ENCODE data around the gene RAE1.

Gene RAE1

DNA sequence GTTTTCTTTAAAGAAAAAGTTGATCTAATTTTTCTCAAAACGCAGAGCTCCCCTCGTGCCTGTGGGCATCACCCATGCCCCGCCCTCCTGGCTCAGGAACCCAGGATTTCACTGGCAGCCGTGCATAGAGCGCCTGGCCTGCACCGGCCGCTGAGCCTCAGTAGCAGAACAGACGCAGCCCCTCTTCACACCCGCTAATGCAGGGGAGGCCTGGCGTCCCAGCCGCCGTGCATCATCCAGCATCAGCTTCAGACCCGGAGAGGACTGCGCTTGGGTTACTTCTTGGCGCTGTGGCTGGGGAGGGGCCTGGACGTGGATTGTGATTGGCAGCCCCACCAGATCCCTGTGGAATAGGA, 58.2 kb downstream of the RAE1 start:
- TF ChIP-seq EGR1 (IDR thresholded peaks at IDR 0.05) (no peak), CREB1 (IDR thresholded peaks at IDR 0.05; ENCODE audit: low read depth) (no peak), TAF1 (IDR thresholded peaks at IDR 0.05; ENCODE audit: low read depth) (no peak), FOXM1 (IDR thresholded peaks at IDR 0.05; ENCODE audit: borderline replicate concordance, low read depth) (no peak), RAD21 (IDR thresholded peaks at IDR 0.05; ENCODE audit: low read depth) (no peak), NFIC (IDR thresholded peaks at IDR 0.05) (no peak), YY1 (IDR thresholded peaks at IDR 0.05; ENCODE audit: low read depth) (no peak), ZBTB7A (IDR thresholded peaks at IDR 0.05; ENCODE audit: low read depth) (no peak)
- TF ChIP-seq, protein P1, sequence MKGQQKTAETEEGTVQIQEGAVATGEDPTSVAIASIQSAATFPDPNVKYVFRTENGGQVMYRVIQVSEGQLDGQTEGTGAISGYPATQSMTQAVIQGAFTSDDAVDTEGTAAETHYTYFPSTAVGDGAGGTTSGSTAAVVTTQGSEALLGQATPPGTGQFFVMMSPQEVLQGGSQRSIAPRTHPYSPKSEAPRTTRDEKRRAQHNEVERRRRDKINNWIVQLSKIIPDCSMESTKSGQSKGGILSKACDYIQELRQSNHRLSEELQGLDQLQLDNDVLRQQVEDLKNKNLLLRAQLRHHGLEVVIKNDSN (IDR thresholded peaks at IDR 0.05) = no peak
- TF ChIP-seq, protein P2, sequence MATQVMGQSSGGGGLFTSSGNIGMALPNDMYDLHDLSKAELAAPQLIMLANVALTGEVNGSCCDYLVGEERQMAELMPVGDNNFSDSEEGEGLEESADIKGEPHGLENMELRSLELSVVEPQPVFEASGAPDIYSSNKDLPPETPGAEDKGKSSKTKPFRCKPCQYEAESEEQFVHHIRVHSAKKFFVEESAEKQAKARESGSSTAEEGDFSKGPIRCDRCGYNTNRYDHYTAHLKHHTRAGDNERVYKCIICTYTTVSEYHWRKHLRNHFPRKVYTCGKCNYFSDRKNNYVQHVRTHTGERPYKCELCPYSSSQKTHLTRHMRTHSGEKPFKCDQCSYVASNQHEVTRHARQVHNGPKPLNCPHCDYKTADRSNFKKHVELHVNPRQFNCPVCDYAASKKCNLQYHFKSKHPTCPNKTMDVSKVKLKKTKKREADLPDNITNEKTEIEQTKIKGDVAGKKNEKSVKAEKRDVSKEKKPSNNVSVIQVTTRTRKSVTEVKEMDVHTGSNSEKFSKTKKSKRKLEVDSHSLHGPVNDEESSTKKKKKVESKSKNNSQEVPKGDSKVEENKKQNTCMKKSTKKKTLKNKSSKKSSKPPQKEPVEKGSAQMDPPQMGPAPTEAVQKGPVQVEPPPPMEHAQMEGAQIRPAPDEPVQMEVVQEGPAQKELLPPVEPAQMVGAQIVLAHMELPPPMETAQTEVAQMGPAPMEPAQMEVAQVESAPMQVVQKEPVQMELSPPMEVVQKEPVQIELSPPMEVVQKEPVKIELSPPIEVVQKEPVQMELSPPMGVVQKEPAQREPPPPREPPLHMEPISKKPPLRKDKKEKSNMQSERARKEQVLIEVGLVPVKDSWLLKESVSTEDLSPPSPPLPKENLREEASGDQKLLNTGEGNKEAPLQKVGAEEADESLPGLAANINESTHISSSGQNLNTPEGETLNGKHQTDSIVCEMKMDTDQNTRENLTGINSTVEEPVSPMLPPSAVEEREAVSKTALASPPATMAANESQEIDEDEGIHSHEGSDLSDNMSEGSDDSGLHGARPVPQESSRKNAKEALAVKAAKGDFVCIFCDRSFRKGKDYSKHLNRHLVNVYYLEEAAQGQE (IDR thresholded peaks at IDR 0.05; ENCODE audit: low read depth) = no peak

DNA sequence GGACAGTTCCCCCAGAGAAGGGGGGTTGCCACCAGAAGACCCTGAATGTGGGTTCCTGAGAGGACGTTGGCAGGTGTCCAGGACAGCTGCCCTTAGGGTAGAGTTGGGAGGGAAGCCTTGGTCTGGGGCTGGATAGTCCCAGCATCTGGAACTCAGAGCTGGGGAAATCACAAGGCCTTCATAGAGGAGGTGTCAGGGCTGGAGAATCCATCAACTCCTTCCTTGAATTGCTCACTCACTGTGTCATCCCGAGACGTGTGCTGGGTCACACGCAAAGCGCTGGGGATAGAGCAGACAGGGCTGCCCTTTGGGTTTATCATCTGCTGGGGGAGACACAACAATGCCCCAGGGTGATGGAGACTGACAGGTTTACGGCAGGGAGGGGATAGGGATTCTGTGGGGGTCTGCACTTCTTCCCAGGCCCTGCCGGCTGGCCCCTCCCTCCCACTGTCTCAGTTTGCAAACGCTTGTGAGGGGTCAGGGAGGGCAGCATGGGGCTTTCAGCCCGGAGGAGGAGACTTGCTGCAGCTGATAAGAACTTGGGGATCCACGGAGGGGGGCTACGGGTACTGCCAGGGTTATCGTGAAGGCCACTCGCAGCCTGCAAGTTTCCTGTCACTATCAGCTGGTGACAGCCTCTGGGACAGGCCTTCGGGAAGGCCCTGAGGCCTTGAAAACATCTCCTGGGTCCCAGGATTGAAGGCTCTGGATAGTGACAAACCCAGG, 58.8 kb downstream of the RAE1 start:
- TF ChIP-seq, protein P3, sequence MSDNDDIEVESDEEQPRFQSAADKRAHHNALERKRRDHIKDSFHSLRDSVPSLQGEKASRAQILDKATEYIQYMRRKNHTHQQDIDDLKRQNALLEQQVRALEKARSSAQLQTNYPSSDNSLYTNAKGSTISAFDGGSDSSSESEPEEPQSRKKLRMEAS (IDR thresholded peaks at IDR 0.05) = no peak
- TF ChIP-seq, protein P2 (IDR thresholded peaks at IDR 0.05; ENCODE audit: low read depth) = no peak
- TF ChIP-seq EP300 (IDR thresholded peaks at IDR 0.05; ENCODE audit: borderline replicate concordance) (no peak), FOXM1 (IDR thresholded peaks at IDR 0.05; ENCODE audit: borderline replicate concordance, low read depth) (no peak), TEAD4 (IDR thresholded peaks at IDR 0.05) (no peak), TAF1 (IDR thresholded peaks at IDR 0.05; ENCODE audit: low read depth) (no peak), RAD21 (IDR thresholded peaks at IDR 0.05; ENCODE audit: low read depth) (no peak)

DNA sequence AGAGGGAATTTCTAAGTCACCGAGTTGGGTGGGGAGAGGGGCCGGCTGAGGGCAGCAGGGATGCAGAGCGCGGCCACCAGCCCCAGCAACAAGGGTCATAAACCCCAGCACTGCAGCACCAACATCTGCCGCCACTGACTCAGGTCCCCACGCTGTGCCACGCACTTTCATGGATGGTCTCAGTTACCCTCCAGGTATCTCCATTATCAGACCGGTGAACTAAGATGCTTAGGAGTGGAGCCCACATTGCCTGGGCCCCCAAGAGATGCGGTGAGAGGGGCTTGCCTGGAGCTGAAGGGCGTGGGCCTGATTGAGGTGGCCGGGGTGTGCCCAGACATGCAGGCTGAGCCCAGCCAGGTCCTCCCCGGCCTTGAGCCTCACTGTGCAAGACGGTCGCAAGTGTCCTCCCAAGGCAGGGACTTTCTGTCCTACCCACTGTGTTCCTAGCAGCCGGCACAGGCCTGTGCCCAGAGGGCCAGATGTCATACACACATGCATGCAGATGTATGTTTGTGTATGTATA, 59.4 kb downstream of the RAE1 start:
- TF ChIP-seq TCF12 (IDR thresholded peaks at IDR 0.05; ENCODE audit: low read depth) (no peak), CREB1 (IDR thresholded peaks at IDR 0.05; ENCODE audit: low read depth) (no peak), RAD21 (IDR thresholded peaks at IDR 0.05; ENCODE audit: low read depth) (no peak), EGR1 (IDR thresholded peaks at IDR 0.05) (no peak), NFIC (IDR thresholded peaks at IDR 0.05) (no peak)

DNA sequence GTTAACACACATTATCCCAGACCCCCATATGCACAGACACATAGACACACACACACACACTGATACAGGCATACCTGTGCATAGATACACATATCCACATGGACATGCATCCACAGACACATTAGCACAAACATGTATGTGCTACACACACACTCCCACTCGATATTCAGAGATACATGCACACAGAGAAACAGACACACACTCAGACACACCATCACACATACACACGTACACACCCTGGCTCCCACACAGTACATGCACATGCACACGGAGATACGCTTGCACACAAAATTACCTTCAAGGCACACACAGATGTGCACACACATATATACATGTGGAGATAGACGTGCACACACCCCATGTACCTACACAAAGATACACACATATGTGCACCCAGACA, 59.9 kb downstream of the RAE1 start:
- TF ChIP-seq FOXM1 (IDR thresholded peaks at IDR 0.05; ENCODE audit: borderline replicate concordance, low read depth) (no peak), EP300 (IDR thresholded peaks at IDR 0.05; ENCODE audit: borderline replicate concordance) (no peak), RAD21 (IDR thresholded peaks at IDR 0.05; ENCODE audit: low read depth) (no peak), EGR1 (IDR thresholded peaks at IDR 0.05) (no peak)

DNA sequence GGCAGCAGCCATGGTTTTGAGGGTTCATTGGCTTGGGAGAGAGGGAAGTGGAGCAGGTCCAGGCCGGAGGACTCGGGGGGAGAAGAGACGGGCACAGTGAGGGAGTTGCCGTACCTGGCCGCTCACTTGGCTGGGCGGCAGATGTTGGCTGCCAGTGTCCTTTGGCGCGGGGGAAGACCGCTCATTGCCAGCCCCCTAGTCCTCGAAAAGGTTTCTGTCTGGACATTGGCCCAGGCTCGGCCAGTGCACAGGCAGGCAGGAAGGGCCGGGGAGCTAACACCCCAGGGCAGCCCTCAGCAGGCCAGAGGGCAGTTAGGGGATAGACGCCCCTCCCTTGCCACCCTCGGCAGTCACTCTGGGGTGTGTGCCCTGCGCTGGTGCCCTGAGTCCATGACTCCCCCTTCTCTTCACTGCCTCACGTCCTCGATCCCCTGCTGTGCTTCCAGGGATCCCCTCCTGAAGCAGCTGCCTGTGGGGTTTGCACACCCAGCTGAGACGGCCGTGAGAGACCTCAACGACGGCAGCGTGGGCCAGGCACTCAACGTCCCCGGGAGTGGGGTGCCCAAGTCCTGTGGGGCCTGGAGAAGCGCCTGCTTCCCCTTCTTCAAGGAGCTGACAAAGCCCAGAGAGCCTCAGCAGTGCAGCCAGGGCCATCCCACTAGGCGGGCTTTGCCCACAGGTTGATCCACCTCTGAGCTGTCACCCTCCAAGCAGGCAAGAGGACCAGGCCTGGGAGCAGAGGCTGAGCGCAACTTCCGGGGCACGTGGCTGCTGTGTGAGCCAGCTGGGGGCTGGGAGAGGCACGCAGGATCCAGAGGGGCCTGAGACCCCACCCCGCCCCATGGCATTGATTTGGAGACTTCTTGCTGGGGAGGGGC, 60.6 kb downstream of the RAE1 start:
- TF ChIP-seq, protein P3 (IDR thresholded peaks at IDR 0.05) = no peak
- no peak for TF ChIP-seq FOXM1 (IDR thresholded peaks at IDR 0.05; ENCODE audit: borderline replicate concordance, low read depth)
- TF ChIP-seq EGR1 (IDR thresholded peaks at IDR 0.05) = no peak
- TF ChIP-seq, protein P2 (IDR thresholded peaks at IDR 0.05; ENCODE audit: low read depth) = no peak
- TF ChIP-seq TAF1 (IDR thresholded peaks at IDR 0.05; ENCODE audit: low read depth) = no peak
- TF ChIP-seq TCF12 (IDR thresholded peaks at IDR 0.05; ENCODE audit: low read depth) = no peak
- TF ChIP-seq, protein P1 (IDR thresholded peaks at IDR 0.05) = no peak
- no peak for TF ChIP-seq RAD21 (IDR thresholded peaks at IDR 0.05; ENCODE audit: low read depth)
